Keratinocyte (primary cell): ENCODE results near the gene ATXN2. TPM values are rescaled to one million over a fixed set of nuclear protein-coding genes. Genes with fewer than 3 reads are reported as not detected.

Source experiments
- DNase-seq: peaks from one replicate; pipeline ENCODE4 v3.0.0-alpha.2; 2011; ENCODE audit warnings: low read depth, missing footprints, low spot score
- FAIRE-seq: peaks from 2 replicates; lab custom pipeline; 2011; peaks lifted over from hg19 to GRCh38; lab: Jason Lieb, UNC
- H2AFZ ChIP-seq: 2 replicates; pipeline ENCODE4 v1.6.0; 2012; ENCODE audit warnings: low read length, control low read depth, inconsistent platforms; ENCODE audit not compliant: control insufficient read depth
- H3K27ac ChIP-seq: 2 replicates; pipeline ENCODE4 v1.5.1; 2011; ENCODE audit warnings: low read length; ENCODE audit not compliant: control insufficient read depth, insufficient read depth
- H3K27me3 ChIP-seq: 3 replicates; pipeline ENCODE4 v1.6.0; 2011; ENCODE audit warnings: low read length; ENCODE audit not compliant: control insufficient read depth, insufficient read depth; ENCODE audit errors: extremely low read depth
- H3K36me3 ChIP-seq, 2 experiments: 2 replicates in 1 of 2; 3 replicates in 1 of 2; pipeline ENCODE4 v1.5.1; 2011; ENCODE audit warnings: low read length in 2 of 2, mild to moderate bottlenecking in 1 of 2; ENCODE audit not compliant: control insufficient read depth in 2 of 2, insufficient read depth in 2 of 2; ENCODE audit errors: extremely low read depth in 1 of 2
- H3K4me1 ChIP-seq: 3 replicates; pipeline ENCODE4 v1.5.1; 2011; ENCODE audit warnings: low read length; ENCODE audit not compliant: control insufficient read depth, insufficient read depth; ENCODE audit errors: extremely low read depth
- H3K4me2 ChIP-seq: 3 replicates; pipeline ENCODE4 v1.6.0; 2011; ENCODE audit warnings: low read depth, low read length; ENCODE audit not compliant: control insufficient read depth, insufficient read depth; ENCODE audit errors: extremely low read depth
- H3K4me3 ChIP-seq, 3 experiments: fragments of 200-600 bp in 1 of 3; sonication (generic) in 1 of 3; 2 replicates in 2 of 3; 3 replicates in 1 of 3; pipeline ENCODE4 v1.5.1; 2011 to 2016; ENCODE audit warnings: low read length in 3 of 3, mild to moderate bottlenecking in 3 of 3, control low read depth in 2 of 3, inconsistent platforms in 1 of 3, low read depth in 1 of 3, mixed read lengths in 1 of 3, mixed run types in 1 of 3, moderate library complexity in 1 of 3; ENCODE audit not compliant: control insufficient read depth in 2 of 3, insufficient read depth in 2 of 3; ENCODE audit errors: extremely low read depth in 1 of 3
- H3K79me2 ChIP-seq: 2 replicates; pipeline ENCODE4 v1.6.0; 2012; ENCODE audit warnings: low read length; ENCODE audit not compliant: control insufficient read depth, insufficient read depth
- H3K9ac ChIP-seq: 3 replicates; pipeline ENCODE4 v1.6.0; 2011; ENCODE audit warnings: low read length; ENCODE audit not compliant: control insufficient read depth, insufficient read depth; ENCODE audit errors: extremely low read depth
- H3K9me1 ChIP-seq: 3 replicates; pipeline ENCODE4 v1.6.0; 2011; ENCODE audit warnings: low read length; ENCODE audit not compliant: control insufficient read depth, insufficient read depth; ENCODE audit errors: extremely low read depth
- H3K9me3 ChIP-seq: 2 replicates; pipeline ENCODE4 v1.5.1; 2012; ENCODE audit warnings: low read depth, low read length; ENCODE audit not compliant: control insufficient read depth
- H4K20me1 ChIP-seq: 3 replicates; pipeline ENCODE4 v1.6.0; 2011; ENCODE audit warnings: low read length; ENCODE audit not compliant: control insufficient read depth, insufficient read depth; ENCODE audit errors: extremely low read depth
- CTCF ChIP-seq, 3 experiments: IDR thresholded peaks in 1 of 3; conservative IDR thresholded peaks in 1 of 3; optimal IDR thresholded peaks in 1 of 3; 2 replicates in 2 of 3; 3 replicates in 1 of 3; pipeline versions ENCODE3 to v1.5.1; 2011; ENCODE audit warnings: low read length in 3 of 3, mild to moderate bottlenecking in 3 of 3, moderate library complexity in 2 of 3, control low read depth in 1 of 3, inconsistent platforms in 1 of 3; ENCODE audit not compliant: insufficient read depth in 2 of 3; ENCODE audit errors: extremely low read depth in 1 of 3
- EZH2 ChIP-seq: IDR thresholded peaks from one replicate; pipeline ENCODE4 v1.6.1; 2012; ENCODE audit warnings: inconsistent platforms, mild to moderate bottlenecking, low read length, moderate library complexity
- dilution Hi-C: fragments of 300-500 bp; cut with MboI; formaldehyde crosslinking; loops from one replicate; pipeline ENCODE4 v1.7.0; 2020; ENCODE audit warnings: low sequenced_read_pairs; ENCODE audit not compliant: extremely low pct_ligation_motif_present
- polyA plus RNA-seq, 5 experiments: library from polyadenylated mRNA; depleted of rRNA in 3 of 5; stranded (reverse) in 3 of 5; stranded (forward) in 1 of 5; unstranded in 1 of 5; fragments of >200 nt; gene quantifications; 1 replicate in 1 of 5; 2 replicates in 3 of 5; 3 replicates in 1 of 5; pipeline versions ENCODE4 v1.2.1 to v1.2.3, GENCODE V29; 2011 to 2012; ENCODE audit warnings: missing spikeins in 2 of 5, low read depth in 1 of 5, low replicate concordance in 1 of 5

ATXN2 gene
- polyA plus RNA-seq, 1 donor (not counting 4 experiments of a cell fraction or from before 2014, with no cell fraction given), result 19.6 TPM

GRCh38 chr12:111574797-111575443, 24.2 kb downstream of the ATXN2 start:
- Histone ChIP-seq H3K27me3 (no peaks in the 10 kb centered on the region), H3K9me3 (no peaks in the 10 kb centered on the region), H3K4me3 (no peak overlapping the region), H4K20me1 (peaks cover 3% of the 10 kb centered on the region), H3K4me1 (peaks cover 23% of the 10 kb centered on the region), H3K36me3 (no peaks in the 10 kb centered on the region), H3K9ac (no peak overlapping the region), H2AFZ (no peak overlapping the region), H3K9me1 (peaks cover 2% of the 10 kb centered on the region), H3K4me2 (no peak overlapping the region), H3K79me2 (peaks cover 88% of the 10 kb centered on the region), H3K27ac (no peak overlapping the region)
- DNase-seq (no peak), FAIRE-seq (no peak)
- no peak for TF ChIP-seq EZH2
- no peak for TF ChIP-seq CTCF (optimal IDR thresholded peaks at IDR 0.05 in 1 of 3, IDR thresholded peaks at IDR 0.05 in 1 of 3, conservative IDR thresholded peaks at IDR 0.05 in 1 of 3; ENCODE audit: extremely low read depth in 1 of 3, insufficient read depth in 2 of 3, low read length in 3 of 3)
- dilution Hi-C loops, result no loop called here

DNA sequence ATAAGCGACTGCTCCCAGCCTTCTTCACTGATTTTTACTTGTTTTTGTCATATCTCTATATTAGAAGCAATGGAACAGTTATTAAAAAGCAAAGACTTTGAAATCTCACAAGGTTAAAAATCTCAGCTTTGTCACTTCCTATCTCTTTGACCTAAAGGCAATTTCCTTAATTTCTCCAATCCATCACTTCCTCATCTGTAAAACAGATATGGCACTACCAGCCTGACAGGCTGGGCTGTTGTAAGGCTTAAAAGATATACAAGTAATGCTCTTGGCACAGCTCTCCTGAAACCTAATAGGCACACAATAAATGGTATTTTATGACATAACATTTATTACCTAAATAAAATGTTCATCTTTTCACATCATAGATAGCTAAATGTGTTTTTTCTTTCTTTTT, 25.6 kb downstream of the ATXN2 start:
- Histone ChIP-seq H3K4me1 (peaks cover 33% of the 10 kb centered on the region), H3K36me3 (peaks cover 0 to 4% of the 10 kb centered on the region in 2 experiments), H3K9ac (no peak overlapping the region), H3K79me2 (peaks cover 89% of the 10 kb centered on the region), H3K9me1 (no peaks in the 10 kb centered on the region), H3K27me3 (no peaks in the 10 kb centered on the region), H3K4me3 (no peak overlapping the region), H3K27ac (no peak overlapping the region), H4K20me1 (peaks cover 3% of the 10 kb centered on the region), H3K4me2 (no peak overlapping the region), H2AFZ (no peak overlapping the region), H3K9me3 (no peaks in the 10 kb centered on the region)
- no peak for TF ChIP-seq CTCF (optimal IDR thresholded peaks at IDR 0.05 in 1 of 3, IDR thresholded peaks at IDR 0.05 in 1 of 3, conservative IDR thresholded peaks at IDR 0.05 in 1 of 3; ENCODE audit: extremely low read depth in 1 of 3, insufficient read depth in 2 of 3, low read length in 3 of 3)
- no peak for TF ChIP-seq EZH2
- dilution Hi-C loops, result no loop called here
- DNase-seq, result no peak
- FAIRE-seq, result no peak
